ENCODE results near the gene LBX1. TPM values are rescaled to one million over a fixed set of nuclear protein-coding genes. Genes with fewer than 3 reads are reported as not detected.

The LBX1 gene
- polyA plus RNA-seq, 1 donor from 2014 or later, result not detected

DNA sequence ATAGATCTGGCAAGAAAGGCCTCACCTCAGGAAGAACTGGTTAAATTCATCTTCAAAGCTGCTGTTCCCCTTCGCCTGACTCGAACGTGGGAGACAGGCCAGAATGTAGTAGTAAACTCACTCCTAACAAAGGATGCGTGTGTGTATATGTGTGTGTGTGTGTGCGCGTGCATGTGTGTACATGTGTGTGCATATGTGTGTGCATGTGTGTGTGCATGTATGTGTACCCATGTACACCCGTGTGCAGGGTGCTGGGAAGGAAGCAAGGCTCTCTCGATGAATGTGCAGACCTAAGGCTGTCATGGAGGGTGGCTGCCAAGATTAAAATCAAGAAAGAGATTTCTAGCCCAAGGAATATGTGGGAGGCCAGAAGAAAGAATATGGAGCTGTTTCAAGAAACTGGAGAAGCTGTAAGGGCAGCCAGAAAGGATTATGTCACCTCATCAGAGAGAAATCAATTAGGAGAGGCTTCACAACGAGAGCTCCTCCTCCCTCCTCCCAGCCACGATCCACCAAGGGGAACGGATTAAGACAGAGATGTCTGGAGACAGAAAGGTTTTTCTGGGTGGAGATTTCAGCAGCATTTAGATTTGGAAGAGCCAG, 34.0 kb upstream of the LBX1 start:
- Histone ChIP-seq H2AFZ (ENCODE audit: low read depth, low read length) (no peak overlapping the region), H3K9me3 (ENCODE audit: low read length) (no peaks in the 10 kb centered on the region), H3K4me3 (ENCODE audit: low read length) (no peak overlapping the region), H3K9me2 (ENCODE audit: insufficient read depth, low read length) (no peaks in the 10 kb centered on the region), H3F3A (ENCODE audit: insufficient read depth, low read length, poor library complexity, severe bottlenecking) (no peaks in the 10 kb centered on the region), H3K36me3 (ENCODE audit: insufficient read depth, low read length) (no peaks in the 10 kb centered on the region), H3K9ac (ENCODE audit: low read length) (no peak overlapping the region), H4K20me1 (ENCODE audit: insufficient read depth) (no peaks in the 10 kb centered on the region), H3K27ac (ENCODE audit: low read length) (no peak overlapping the region), H3K27me3 (ENCODE audit: insufficient read depth, low read depth, low read length) (no peaks in the 10 kb centered on the region), H3K4me2 (ENCODE audit: low read length) (no peak overlapping the region), H3K79me2 (replicated peaks; ENCODE audit: insufficient read depth, low read length) (no peaks in the 10 kb centered on the region)
- TF ChIP-seq EZH2 (IDR thresholded peaks at IDR 0.05; ENCODE audit: borderline replicate concordance, insufficient read depth, low read length, poor library complexity, severe bottlenecking) (no peak), POLR2AphosphoS5 (IDR thresholded peaks at IDR 0.05) (no peak), EP300 (conservative IDR thresholded peaks at IDR 0.05; ENCODE audit: poor library complexity, severe bottlenecking) (no peak), MXI1 (conservative IDR thresholded peaks at IDR 0.05; ENCODE audit: poor library complexity, severe bottlenecking) (no peak), SMC3 (conservative IDR thresholded peaks at IDR 0.05; ENCODE audit: poor library complexity) (no peak), TAF1 (IDR thresholded peaks at IDR 0.05; ENCODE audit: low read depth) (no peak), RAD21 (conservative IDR thresholded peaks at IDR 0.05) (no peak)
- TF ChIP-seq, protein P1, sequence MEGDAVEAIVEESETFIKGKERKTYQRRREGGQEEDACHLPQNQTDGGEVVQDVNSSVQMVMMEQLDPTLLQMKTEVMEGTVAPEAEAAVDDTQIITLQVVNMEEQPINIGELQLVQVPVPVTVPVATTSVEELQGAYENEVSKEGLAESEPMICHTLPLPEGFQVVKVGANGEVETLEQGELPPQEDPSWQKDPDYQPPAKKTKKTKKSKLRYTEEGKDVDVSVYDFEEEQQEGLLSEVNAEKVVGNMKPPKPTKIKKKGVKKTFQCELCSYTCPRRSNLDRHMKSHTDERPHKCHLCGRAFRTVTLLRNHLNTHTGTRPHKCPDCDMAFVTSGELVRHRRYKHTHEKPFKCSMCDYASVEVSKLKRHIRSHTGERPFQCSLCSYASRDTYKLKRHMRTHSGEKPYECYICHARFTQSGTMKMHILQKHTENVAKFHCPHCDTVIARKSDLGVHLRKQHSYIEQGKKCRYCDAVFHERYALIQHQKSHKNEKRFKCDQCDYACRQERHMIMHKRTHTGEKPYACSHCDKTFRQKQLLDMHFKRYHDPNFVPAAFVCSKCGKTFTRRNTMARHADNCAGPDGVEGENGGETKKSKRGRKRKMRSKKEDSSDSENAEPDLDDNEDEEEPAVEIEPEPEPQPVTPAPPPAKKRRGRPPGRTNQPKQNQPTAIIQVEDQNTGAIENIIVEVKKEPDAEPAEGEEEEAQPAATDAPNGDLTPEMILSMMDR (IDR thresholded peaks at IDR 0.05; ENCODE audit: poor library complexity, severe bottlenecking), result no peak
- TF ChIP-seq, protein P2, sequence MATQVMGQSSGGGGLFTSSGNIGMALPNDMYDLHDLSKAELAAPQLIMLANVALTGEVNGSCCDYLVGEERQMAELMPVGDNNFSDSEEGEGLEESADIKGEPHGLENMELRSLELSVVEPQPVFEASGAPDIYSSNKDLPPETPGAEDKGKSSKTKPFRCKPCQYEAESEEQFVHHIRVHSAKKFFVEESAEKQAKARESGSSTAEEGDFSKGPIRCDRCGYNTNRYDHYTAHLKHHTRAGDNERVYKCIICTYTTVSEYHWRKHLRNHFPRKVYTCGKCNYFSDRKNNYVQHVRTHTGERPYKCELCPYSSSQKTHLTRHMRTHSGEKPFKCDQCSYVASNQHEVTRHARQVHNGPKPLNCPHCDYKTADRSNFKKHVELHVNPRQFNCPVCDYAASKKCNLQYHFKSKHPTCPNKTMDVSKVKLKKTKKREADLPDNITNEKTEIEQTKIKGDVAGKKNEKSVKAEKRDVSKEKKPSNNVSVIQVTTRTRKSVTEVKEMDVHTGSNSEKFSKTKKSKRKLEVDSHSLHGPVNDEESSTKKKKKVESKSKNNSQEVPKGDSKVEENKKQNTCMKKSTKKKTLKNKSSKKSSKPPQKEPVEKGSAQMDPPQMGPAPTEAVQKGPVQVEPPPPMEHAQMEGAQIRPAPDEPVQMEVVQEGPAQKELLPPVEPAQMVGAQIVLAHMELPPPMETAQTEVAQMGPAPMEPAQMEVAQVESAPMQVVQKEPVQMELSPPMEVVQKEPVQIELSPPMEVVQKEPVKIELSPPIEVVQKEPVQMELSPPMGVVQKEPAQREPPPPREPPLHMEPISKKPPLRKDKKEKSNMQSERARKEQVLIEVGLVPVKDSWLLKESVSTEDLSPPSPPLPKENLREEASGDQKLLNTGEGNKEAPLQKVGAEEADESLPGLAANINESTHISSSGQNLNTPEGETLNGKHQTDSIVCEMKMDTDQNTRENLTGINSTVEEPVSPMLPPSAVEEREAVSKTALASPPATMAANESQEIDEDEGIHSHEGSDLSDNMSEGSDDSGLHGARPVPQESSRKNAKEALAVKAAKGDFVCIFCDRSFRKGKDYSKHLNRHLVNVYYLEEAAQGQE (IDR thresholded peaks at IDR 0.05; ENCODE audit: borderline replicate concordance), result no peak

DNA sequence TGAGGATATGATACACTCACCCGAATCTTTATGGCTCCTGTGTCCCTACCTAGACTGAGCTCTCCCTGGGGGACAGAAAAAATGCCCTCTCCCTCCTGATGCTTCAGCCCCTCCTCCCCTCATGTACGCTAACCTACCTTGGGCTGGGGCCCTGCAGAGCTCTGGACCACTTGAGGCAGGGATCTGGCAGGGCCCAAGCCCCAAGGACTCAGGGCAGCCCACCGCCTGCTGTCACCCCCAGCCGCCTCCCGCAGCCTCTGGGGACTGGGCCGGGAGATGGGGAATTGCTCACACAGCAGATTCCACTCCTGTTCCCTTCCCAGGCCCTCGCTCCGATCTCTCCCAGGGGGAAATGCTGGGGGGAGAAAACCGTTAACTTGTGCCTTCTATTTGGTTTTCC, 32.9 kb upstream of the LBX1 start:
- H3K9ac ChIP-seq (ENCODE audit: low read length), result no peak overlapping the region
- no peaks in the 10 kb centered on the region for H3K79me2 ChIP-seq (replicated peaks; ENCODE audit: insufficient read depth, low read length)
- H3K4me2 ChIP-seq (ENCODE audit: low read length), result no peak overlapping the region
- no peak overlapping the region for H2AFZ ChIP-seq (ENCODE audit: low read depth, low read length)
- TF ChIP-seq SMC3 (conservative IDR thresholded peaks at IDR 0.05; ENCODE audit: poor library complexity) (no peak), POLR2AphosphoS5 (IDR thresholded peaks at IDR 0.05) (no peak), RAD21 (conservative IDR thresholded peaks at IDR 0.05) (no peak), EZH2 (IDR thresholded peaks at IDR 0.05; ENCODE audit: borderline replicate concordance, insufficient read depth, low read length, poor library complexity, severe bottlenecking) (no peak)
- H3K27me3 ChIP-seq (ENCODE audit: insufficient read depth, low read depth, low read length), result no peaks in the 10 kb centered on the region
- no peaks in the 10 kb centered on the region for H3K36me3 ChIP-seq (ENCODE audit: insufficient read depth, low read length)
- no peaks in the 10 kb centered on the region for H3K9me2 ChIP-seq (ENCODE audit: insufficient read depth, low read length)
- H3K9me3 ChIP-seq (ENCODE audit: low read length), result no peaks in the 10 kb centered on the region
- no peaks in the 10 kb centered on the region for H4K20me1 ChIP-seq (ENCODE audit: insufficient read depth)
- H3F3A ChIP-seq (ENCODE audit: insufficient read depth, low read length, poor library complexity, severe bottlenecking), result no peaks in the 10 kb centered on the region
- no peak overlapping the region for H3K4me3 ChIP-seq (ENCODE audit: low read length)
- H3K27ac ChIP-seq (ENCODE audit: low read length), result no peak overlapping the region
